Measurements from ENCODE around the gene MRPL23.

MRPL23 gene

DNA sequence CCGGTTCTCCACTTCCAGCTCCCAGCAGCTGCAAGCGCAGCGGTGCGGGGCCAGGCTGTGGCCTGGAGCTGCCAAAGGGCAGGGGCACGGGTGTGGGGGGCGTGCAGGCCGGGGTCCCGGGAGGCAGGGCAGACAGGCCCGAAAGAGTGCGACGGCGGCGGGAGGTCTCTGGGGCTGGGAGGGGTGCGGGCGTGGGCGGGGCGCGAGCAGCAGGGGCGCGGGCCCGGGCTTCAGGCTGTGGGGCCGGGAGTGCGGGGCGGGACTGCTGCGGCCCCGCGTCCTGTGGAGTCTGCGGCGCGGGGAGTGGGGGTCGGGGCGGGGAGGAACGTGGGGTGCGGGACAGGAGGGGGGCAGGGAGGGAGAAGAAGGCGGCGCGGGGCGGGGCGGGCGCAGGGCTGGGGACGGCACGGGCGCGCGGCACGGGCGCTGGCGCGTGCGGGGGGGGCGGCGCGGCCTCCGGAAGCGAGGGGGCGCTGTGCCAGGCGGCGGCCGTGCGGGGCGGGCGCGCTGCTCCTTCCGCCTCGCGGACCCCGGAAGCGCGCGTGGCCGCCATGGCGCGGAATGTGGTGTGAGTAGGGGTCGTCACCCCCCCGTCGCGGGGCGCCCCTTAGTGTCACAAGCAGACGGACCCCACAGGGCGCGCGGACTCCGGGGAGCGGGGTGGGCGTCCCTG, at the start of gene MRPL23:
Gene MRPL23, plus strand, starts transcription at position 521 of the 673 bp plus-strand sequence. Its CDS starts 31 bp downstream, at position 552.
- DNase-seq: no peak

DNA sequence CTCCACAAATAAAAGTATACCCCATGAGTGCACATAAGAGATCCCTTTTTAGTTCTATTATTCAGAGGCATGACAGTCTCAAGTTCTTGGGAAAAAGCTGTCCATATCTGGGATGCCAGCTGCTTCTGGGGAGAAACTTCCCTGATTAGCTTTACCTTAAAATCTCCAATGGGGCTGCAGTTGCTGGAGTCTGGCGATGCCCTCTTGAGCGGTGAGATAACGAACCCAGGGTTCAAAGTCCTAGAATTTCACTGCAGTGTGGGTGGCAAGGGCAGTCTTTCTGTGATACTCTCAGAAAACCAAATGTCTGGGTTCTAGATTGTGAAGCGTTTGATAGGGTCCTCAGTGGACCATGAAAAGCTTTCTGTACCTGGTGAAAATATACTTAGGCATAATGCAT, 48.0 kb upstream of the MRPL23 start:
- no peak for DNase-seq

DNA sequence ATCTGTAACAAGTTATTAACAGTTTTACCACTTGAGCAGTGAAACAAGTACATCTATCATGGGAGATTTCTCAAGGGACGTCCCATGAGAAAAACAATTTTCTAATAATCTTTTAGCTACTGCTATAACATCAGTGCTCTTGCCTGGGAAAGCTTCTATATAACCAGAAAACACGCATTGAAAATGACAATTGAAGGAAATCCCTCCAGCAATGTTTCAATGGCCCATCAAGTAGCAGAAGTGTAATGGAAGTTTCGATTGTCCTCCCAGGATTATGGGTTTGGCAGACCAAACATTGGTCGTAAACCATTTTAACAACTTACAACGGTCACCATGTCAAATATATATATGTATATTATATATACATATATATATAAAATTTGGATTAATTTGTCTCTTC, 47.4 kb upstream of the MRPL23 start:
- DNase-seq: no peak

DNA sequence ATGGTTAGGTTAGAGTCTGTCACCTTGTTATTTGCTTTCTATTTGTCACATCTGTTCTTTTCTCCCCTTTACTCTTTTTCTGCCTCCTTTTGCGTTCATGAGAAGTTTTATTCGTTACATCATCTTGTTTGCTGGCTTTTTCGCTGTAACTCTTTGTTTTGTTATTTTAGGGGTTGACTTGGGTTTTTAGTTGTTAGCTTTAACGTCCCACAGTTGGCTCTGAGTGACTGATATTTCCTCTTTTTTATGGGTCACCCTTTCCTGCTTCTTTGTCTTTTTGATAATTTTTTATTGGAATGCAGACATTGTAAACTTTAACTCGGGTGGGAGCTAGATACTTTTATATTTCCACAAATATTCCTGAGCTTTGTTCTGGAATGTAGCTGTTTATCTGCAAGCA, 41.0 kb upstream of the MRPL23 start:
- DNase-seq: no peak

DNA sequence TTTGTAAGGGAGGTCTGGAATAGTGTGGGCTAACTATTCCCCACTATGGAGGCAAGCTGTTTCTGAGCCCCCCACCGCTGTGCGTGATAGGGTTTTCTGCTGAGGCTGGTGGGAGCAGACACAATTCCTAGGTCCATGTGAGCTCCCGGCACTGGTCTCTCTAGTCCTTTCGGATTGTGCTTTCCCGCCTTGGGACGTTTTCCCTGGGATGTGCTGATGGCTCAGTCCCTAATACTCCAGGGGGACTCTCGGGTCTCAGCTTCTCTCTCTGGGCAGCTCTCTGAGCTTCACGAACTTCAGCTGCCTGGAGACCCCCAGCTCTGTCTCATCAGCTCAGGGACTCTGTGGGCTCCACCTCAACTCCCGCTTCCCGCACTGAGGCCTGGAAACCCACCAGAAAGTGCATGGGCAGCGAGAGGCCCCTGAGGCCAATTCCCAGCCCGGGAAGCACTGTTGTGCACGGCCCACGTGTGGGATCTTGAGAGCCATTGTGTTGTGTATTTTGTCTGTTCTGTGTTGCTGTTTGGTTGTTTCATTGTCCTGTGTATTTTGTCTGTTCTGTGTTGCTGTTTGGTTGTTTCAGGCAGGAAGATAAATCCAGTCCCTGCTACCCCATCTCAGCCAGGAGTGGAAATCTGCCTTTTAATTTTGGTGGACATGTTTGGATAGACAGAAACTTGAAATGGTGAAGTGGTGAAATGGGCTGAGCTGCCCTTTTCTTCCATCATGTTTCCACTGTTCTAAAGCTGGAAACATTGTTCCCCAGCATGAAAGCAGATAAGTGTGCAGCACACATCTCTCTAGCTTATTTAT, 40.3 kb upstream of the MRPL23 start:
- no peak for DNase-seq

DNA sequence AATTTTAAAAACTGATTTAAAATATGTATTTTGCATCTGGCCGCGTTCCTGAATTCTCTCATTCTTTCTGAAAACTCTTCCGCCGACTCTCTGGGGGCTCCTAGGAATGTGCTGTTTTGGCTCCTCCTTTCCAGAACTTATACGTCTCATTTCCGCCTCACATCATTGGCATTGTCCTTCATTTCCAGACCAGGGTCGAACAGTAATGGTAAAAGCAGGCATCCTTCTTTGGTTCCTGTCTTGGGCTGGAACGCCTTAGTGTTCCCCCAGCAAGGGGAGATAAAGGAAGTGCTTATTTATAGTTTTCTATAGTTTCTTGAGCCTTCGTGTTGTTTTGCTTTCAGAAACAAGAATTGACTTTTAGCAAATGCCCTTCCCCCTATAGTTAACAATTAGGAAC, 38.5 kb upstream of the MRPL23 start:
- no peak for DNase-seq

DNA sequence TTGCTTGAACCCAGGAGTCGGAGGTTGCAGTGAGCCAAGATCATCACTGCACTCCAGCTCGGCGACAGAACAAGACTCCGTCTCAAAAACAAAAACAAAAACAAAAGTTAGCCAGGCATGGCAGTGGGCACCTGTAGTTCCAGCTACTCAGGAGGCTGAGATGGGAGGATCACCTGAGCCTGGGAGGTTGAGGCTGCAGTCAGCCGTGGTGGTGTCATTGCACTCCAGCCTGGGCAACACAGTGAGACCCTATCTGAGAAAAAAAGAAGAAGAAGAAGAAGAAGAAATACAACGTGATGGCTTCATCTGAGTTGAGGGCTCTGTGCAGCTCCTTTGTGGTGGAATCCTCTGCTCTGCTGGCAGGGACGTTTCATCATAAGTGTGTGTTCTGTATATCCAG, 37.6 kb upstream of the MRPL23 start:
- no peak for DNase-seq

DNA sequence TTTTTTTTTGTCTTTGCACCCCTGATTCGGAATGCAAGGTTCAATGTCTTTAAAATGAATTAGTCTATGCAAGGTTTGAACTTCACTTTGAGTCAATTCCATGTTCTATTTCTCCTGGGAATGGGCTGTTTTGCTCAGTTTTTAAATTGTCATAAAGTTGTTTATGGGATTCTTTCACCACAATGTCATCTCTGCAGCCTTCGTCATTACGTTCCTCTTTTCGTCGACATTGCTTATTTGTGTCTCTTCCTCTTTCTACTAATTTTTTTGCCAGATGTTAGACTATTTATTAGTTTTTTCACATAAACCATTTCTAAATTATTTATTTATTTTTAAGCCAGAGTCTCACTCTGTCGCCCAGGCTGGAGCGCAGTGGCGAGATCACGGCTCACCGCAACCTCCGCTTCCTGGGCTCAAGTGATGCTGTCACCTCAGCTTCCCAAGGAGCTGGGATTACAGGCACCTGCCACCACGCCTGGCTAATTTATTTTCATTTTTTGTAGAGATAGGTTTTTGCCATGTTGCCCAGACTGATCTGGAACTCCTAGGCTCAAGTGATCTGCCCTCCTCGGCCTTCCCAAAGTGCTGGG, 34.7 kb upstream of the MRPL23 start:
- no peak for DNase-seq

DNA sequence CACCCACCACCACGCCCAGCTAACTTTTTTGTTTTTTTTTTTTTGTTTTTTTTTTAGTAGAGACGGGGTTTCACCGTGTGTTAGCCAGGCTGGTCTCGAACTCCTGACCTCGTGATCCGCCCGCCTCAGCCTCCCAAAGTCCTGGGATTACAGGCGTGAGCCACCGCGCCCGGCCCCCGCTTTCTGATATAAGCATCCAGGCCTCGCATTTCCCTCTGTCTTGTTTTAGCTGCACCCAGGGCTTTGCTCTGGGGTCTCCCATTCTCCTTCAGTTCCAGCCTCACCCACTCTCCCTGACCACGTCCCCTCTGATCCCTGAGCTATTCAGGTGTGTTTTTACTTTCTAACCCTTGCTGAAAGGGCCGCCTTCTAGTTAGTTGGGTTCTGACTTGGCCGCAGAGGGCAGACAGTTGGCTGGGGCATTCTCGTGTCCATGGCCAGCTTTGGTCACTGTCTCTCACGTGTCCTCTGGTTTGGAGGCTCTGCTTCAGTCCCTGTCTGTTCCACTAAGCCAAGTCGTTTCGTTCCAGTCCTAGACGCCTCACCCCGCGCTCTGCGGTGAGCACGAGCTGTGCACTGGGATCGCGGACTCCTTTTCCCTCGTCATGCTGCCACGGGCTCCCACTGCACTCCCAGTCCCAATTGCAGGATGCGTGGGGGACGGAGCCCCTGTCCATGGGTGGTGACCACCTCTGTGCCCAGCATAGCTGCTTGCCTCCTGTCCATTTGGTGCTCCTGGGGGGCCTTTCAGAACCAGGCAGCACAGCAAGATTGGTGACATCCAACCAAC, 33.7 kb upstream of the MRPL23 start:
- DNase-seq: no peak

DNA sequence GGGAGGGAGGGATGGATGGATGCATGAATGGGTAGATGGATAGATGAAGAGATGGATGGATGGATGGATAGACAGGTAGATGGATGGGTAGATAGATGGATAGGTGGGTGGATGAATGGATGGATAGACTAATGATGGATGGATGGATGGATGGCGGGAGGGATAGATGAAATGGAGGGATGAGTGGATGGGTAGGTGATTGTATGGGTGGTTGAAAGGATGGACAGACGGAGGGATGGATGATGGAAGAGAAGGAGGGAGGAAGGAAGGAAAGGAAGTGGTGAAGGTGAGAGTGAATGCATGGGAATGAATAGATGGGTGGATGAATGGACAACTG, 31.4 kb upstream of the MRPL23 start:
- no peak for DNase-seq

DNA sequence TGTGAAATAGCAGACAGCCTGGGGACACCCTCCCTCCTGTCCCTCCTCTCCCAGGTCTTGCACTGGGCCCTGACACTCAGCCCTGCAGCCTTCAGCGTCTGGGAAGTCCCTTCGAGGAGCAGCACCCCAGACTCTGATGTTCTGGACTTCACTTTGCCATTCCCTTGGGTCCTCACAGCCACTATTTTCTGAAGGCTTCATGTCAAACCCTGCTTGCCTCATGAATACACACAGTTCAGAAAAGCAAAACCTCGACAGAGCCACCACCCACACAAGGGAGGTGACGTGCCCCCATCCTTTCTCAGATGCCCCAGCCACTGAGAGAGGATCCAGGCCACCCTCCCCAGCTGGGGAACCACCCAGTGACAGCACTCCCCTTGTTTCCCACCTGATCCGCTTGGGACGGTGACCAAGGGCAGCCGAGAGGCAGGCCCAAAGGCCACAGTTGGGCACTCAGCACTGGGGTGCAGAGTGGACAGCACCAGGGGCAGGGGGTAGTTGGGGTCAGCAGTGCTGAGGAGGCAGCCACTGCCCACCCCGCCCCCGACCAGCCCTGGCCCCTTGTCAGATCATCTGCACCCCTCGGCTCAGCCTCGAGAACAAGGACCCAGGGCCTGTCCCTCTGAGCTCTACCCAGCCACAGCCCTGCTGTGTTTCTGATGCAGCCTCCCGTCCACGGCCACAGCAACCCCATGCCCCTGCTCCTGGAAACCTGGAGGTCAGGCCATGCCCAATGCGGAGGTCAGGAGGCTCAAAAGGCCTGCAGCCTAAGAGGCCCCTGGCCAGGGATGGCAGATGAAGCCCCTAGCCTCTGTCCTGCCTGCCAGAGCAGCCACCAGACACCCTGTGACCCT, 30.8 kb upstream of the MRPL23 start:
- DNase-seq: no peak

DNA sequence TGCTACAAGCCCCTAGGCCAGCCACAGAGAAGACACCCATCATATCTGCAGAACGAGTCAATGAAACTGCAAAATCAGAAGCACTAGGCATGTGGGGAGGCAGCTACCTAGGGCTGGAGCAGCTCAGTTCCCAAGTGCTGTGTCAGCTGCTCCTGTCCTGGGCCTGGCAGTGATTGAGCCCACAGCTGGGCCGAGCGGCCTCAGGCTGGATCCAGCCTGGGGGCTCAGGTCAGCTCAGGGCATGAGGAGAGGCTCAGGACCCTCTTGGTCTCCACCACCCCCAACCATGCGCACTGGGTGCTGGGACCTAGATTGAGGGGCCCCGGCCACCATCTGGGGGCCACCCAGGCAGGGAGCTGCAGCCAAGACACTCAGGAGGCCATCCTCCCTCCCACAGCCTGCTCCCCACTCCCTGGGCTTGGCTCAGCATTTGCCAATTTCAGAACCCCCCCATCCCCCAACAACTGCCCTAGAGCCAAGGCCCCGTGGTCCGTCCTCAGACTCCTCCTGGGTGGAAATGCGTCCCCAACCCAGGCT, 30.1 kb upstream of the MRPL23 start:
- no peak for DNase-seq

DNA sequence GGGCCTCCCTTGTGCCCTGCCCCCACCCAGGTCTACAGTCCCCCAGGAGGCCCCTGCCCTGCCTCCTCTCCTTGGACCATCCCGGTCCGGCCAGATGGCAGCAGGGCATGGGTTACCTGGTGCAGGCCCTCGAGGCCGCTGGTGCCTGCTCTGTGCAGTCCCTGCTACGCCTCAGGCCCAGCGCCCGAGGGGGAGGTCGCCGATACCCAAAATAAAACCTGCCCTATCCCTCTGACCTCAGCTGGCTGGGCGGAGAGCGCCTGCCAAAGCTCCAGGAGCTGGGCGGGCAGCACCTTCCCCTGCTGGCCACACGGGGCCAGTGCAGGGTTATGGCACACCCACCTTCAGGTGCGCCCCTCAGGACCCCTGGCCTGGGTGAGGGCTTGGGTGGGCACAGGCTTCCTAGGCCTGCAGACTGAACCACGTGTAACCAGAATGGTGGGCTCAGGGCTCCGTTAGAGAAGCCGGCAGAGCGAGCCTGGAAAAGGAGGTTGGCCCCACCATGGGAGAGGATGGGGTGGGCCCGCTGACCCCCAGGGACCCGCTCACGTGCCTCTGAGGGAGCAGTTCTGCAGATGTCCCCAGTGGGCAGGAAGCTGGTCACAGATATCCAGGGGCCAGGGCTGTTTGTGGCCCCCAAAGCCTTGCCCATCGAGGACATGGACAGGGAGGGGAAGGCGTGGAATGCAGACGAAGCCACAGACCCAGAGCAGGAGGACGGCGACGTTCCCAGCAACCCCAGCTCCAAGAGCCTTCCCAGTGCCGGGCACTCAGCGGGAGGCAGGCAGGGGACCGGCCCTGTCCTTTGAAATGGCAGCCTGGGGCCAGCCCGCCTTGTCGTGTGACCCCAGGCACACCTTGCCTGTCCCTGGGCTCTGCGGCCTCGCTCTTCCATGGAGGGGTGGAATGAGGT, 29.4 kb upstream of the MRPL23 start:
- no peak for DNase-seq

DNA sequence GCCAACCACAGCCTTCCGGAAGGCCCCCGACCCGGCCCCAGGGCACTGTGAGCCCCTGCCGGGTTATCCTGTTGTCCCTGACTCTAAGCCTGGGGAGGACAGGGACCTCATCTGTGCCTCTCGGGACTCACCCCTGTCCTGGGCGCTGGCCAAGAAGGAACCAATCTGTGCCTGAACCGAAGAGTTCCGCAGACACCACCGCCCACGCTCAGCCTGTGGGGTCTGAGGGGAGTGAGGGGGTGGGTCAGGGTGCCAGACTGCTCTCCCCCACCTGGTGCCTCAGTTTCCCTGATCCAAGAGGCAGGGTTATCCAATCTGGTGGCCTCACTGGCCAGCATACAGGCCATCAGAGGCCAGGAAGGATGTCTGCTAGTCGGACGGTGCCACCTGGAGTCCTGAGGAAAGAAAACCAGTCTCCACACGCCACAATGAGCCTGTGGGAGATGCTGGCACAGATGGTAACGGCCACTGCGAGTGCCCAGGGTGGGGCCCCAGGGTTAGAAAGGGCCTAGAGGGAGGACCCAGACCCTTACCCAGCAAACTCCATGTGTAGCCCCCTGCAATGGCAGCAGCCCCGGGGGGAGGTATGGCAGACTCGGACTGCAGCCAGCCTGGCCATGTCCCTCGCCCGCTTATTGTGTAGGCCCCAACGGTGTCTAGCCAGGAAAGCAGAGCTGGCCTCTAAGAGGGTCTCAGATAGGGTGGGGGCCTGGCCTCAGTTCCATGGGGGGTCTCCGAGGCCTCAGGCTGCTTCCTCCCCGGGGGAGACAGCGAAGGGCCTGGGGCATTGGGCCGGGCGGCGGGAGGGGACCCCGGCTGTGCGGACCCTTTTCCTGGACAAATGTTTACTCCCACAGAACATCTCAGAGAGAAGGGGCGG, 28.5 kb upstream of the MRPL23 start:
- no peak for DNase-seq

DNA sequence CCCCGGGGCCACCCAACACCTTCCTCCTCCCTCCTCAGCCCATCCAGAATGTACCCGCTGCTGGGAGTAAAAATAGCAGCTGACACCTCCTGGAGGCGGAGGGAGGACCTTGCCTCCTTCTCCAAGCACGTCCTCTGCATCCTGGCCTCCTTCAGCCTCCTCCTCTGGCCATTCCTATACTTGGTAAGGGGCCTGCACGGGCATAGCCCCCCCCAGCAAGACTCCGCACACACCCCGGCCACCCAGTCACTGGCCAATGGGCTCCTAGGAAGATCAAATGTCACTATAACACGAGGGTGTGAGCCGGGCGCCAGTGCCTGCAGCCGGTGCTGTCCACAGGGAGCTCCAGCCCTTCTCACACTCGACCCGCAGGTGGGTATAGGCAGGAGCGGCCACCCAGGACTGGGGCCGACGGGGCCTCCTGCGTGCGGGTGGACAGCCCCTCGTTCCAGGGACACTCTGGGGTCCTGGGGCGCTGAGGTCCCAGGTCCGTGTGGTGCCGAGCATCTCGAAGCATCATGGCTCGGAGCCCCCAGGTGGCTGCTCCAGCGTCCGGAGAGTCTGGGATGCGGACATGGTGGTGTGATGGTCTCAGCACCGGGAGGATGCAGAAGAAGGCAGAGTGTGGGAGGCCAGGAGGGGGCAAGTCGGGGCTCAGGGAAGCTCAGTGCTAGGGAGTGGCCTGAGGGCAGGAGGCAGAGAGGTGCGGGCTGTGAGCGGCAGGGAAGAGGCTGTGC, 27.6 kb upstream of the MRPL23 start, which contains the start of gene TNNT3:
Gene TNNT3, plus strand, starts transcription at position 313 of the 737 bp plus-strand sequence. CDS start 3,172 bp downstream, outside the sequence.
- DNase-seq: no peak

DNA sequence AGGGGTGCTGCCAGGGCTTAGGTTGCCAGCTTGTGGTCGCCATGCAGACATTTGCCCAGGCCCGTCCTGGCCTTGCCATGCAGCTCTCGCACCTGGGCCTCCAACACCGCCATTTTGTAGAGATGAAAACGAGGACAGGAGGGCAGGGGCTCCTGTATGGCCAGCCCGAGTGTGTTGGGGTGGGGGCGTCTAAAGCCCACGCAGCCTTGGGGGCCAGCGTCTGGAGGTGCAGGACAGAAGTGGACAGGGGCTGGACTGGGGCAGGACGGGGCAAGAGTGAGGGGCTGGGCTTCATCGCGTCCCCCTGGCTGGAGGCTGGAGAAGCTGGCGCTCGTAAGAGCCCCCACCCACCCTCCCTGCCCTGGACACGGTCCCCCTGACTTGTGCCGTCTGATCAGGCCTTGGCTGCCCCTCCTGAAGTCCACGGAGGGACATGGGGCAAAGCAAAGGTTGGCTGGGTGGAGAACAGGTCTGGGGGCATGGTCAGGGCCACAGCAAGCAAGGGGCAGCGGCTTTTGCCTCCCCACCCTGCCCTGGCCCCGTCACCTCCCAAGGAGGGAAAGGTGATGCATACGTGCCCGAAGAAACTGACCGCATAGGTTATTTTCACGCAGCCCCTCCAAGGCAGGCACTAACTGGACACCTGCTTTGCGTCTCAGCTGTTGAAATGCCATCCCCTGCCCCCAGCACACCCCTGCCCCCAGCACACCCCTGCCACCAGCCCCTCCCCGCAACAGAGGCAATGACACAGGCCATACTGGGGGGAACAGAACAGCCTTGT, 26.8 kb upstream of the MRPL23 start:
- no peak for DNase-seq

DNA sequence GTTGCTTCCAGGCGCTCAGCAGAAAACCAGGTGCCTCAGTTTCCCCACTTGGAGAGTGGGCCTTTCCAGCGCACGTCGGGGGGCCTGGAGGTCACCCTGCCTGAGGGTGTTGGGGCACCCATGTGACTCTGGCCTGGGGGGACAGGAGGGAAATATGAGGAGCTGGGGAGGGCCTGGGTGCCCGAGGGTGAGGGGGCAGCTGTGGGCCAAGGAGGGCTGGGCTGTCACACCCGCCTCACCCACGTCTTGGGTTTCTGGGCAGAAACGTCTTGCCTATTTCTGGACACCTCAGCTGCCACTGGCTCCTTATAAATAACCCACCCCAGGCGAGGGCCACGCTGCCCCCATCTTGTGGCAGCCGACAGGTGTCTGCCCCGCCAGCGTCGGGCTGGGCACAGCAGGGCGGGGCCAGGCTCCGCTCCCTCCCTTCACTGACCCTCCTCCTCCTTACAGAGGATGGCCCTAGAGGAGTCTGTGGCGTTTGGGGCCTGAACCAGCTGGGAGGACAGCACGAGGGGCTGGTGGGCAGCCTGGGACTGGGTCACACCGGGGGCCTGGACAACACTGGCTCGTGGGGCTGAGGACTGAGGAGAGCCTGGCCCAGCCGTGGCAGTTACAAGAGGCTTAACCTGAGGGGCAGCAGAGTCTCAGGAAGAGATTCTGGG, 26.1 kb upstream of the MRPL23 start:
- DNase-seq: no peak
